HepG2 (cell line): ENCODE measurements around the gene CRAMP1. TPM values are rescaled to one million over a fixed set of nuclear protein-coding genes. Genes with fewer than 3 reads are reported as not detected.

Experiments
- ATAC-seq: fragments of 200-7000 bp; cut with Tn5 transposase; 3 replicates; pipeline ENCODE4 v1.9.1; 2020; ENCODE audit warnings: mild to moderate bottlenecking, moderate library complexity
- BruUV-seq: library from RNA; stranded (reverse); fragments of 400-500 nt; replicated peaks from 2 replicates; lab custom pipeline; 2021; lab: Mats Ljungman, UMichigan
- CTCF ChIA-PET: fragments of 300-600 bp; formaldehyde crosslinking; extraction: SDS; loops from one replicate; lab custom pipeline; 2021; ENCODE audit warnings: low total read pairs, inconsistent platforms, low intra/inter-chr PET ratio; lab: Yijun Ruan, JAX
- POLR2A ChIA-PET: fragments of 350-600 bp; sonication (Branson Sonifier 250); formaldehyde crosslinking; loops from one replicate; lab custom pipeline; 2020; ENCODE audit warnings: antibody characterized with exemption, inconsistent platforms; lab: Yijun Ruan, JAX
- DNase-seq: peaks from one replicate; pipeline ENCODE4 v3.0.0-alpha.2; 2015; ENCODE audit warnings: low spot score
- FAIRE-seq: peaks from 3 replicates; lab custom pipeline; 2011; peaks lifted over from hg19 to GRCh38; lab: Jason Lieb, UNC
- H2AFZ ChIP-seq: one replicate; pipeline ENCODE4 v1.6.1; 2011; ENCODE audit warnings: low read length, inconsistent platforms
- H3K27ac ChIP-seq: fragments of 300-600 bp; 3 replicates; pipeline ENCODE4 v1.8.0; 2011; ENCODE audit warnings: mixed run types, mild to moderate bottlenecking, mixed read lengths, low read length, inconsistent platforms; ENCODE audit not compliant: insufficient read depth; ENCODE audit errors: extremely low read length
- H3K27me3 ChIP-seq, 2 experiments: fragments of 200-600 bp in 1 of 2; 2 replicates in 1 of 2; 3 replicates in 1 of 2; pipeline versions ENCODE4 v1.6.0 to v1.8.0; 2011; ENCODE audit warnings: low read length in 2 of 2, mild to moderate bottlenecking in 2 of 2, moderate library complexity in 2 of 2, inconsistent platforms in 1 of 2; ENCODE audit not compliant: insufficient read depth in 2 of 2, control insufficient read depth in 1 of 2
- H3K36me3 ChIP-seq, 2 experiments: fragments of 200-600 bp in 1 of 2; replicated peaks in 1 of 2; 2 replicates in 1 of 2; 3 replicates in 1 of 2; pipeline versions ENCODE4 v1.5.1 to v1.8.0; 2011; ENCODE audit warnings: low read length in 2 of 2, inconsistent platforms in 1 of 2; ENCODE audit not compliant: insufficient read depth in 2 of 2, control insufficient read depth in 1 of 2
- H3K4me1 ChIP-seq: 2 replicates; pipeline ENCODE4 v1.5.1; 2012; ENCODE audit warnings: low read length, inconsistent platforms; ENCODE audit not compliant: insufficient read depth
- H3K4me2 ChIP-seq: 2 replicates; pipeline ENCODE4 v1.6.0; 2011; ENCODE audit warnings: low read depth, low read length, inconsistent platforms
- H3K4me3 ChIP-seq, 3 experiments: fragments of 200-600 bp in 1 of 3; sonication (generic), shearing (Covaris generic) in 1 of 3; replicated peaks in 1 of 3; 2 replicates each; pipeline ENCODE4 v1.5.1; 2011 to 2016; ENCODE audit warnings: low read length in 3 of 3, inconsistent platforms in 2 of 3, low read depth in 2 of 3, mild to moderate bottlenecking in 2 of 3, control low read depth in 1 of 3, mixed read lengths in 1 of 3; ENCODE audit not compliant: insufficient read depth in 1 of 3
- H3K79me2 ChIP-seq: one replicate; pipeline ENCODE4 v1.6.1; 2011; ENCODE audit warnings: low read length, inconsistent platforms; ENCODE audit not compliant: insufficient read depth
- H3K9ac ChIP-seq: 2 replicates; pipeline ENCODE4 v1.6.0; 2011; ENCODE audit warnings: mild to moderate bottlenecking, low read depth, low read length, inconsistent platforms; ENCODE audit not compliant: insufficient read depth
- H3K9me3 ChIP-seq: 2 replicates; pipeline ENCODE4 v1.5.1; 2012; ENCODE audit warnings: mild to moderate bottlenecking, low read length
- H4K20me1 ChIP-seq: 2 replicates; pipeline ENCODE4 v1.6.0; 2011; ENCODE audit warnings: inconsistent platforms, mild to moderate bottlenecking, low read length, moderate library complexity; ENCODE audit not compliant: insufficient read depth
- LCORL ChIP-seq, 2 experiments: fragments of 450-650 bp in 1 of 2; sonication (generic) in 1 of 2; formaldehyde crosslinking in 1 of 2; IDR thresholded peaks; 2 replicates each; pipeline versions ENCODE4 v1.5.0 to v1.6.1; 2017 to 2020; ENCODE audit warnings: antibody characterized with exemption in 1 of 2, missing genetic modification reagents in 1 of 2
- SP5 ChIP-seq: IDR thresholded peaks from 2 replicates; pipeline ENCODE4 v1.6.1; 2016; ENCODE audit warnings: low read depth, borderline replicate concordance
- ZFP36L2 ChIP-seq: sonication (generic); formaldehyde crosslinking; IDR thresholded peaks from 2 replicates; pipeline ENCODE4 v1.4.0; 2020; ENCODE audit warnings: missing genetic modification reagents
- ZNF672 ChIP-seq: sonication (generic); formaldehyde crosslinking; IDR thresholded peaks from 2 replicates; pipeline ENCODE4 v1.8.1; 2022; ENCODE audit warnings: missing genetic modification reagents
- WGBS: methylation state at CpG from one replicate; pipeline ENCODE4 v1.1.6; 2017; ENCODE audit warnings: low lambda C conversion rate; 5-methylcytosine and 5-hydroxymethylcytosine counted together
- in situ Hi-C: cut with HindIII; loops from 2 replicates; pipeline ENCODE4 v1.10.0; 2017; ENCODE audit warnings: low pct_unique_long_range_greater_than_20kb; ENCODE audit not compliant: extremely low pct_ligation_motif_present
- intact Hi-C: fragments of 100-400 bp; cut with micrococcal nuclease; formaldehyde crosslinking; loops from one replicate; pipeline ENCODE4 v1.10.0; 2022; ENCODE audit not compliant: unreplicated experiment
- polyA plus RNA-seq, 8 experiments: library from polyadenylated mRNA; depleted of rRNA in 3 of 8; stranded (reverse) in 7 of 8; unstranded in 1 of 8; fragments of >200 nt; fragmentation: Illumina TruSeq in 4 of 8; extraction: Trizol in 4 of 8; gene quantifications; 2 replicates each; pipeline versions ENCODE4 v1.2.1 to v1.2.3, GENCODE V29; 2011 to 2016; ENCODE audit warnings: low read depth in 4 of 8, missing spikeins in 1 of 8, mixed read lengths in 1 of 8; ENCODE audit not compliant: insufficient read depth in 1 of 8
- total RNA-seq, 5 experiments: library from RNA; depleted of rRNA; stranded (reverse); fragments of >200 nt; fragmentation: Illumina TruSeq; extraction: Trizol; gene quantifications; 2 replicates each; pipeline ENCODE4 v1.2.3, GENCODE V29; 2016; ENCODE audit warnings: low read depth in 1 of 5
- TF ChIP-seq, protein P1 (sequence below): IDR thresholded peaks from 2 replicates; pipeline ENCODE4 v1.4.0; 2020; ENCODE audit warnings: mild to moderate bottlenecking, missing genetic modification reagents

Gene CRAMP1
- total and polyA plus RNA-seq, 2 of the 13 experiments (the other 11 are each of a cell fraction or from before 2014, with no cell fraction given) = 6.8 to 9.7 TPM

DNA sequence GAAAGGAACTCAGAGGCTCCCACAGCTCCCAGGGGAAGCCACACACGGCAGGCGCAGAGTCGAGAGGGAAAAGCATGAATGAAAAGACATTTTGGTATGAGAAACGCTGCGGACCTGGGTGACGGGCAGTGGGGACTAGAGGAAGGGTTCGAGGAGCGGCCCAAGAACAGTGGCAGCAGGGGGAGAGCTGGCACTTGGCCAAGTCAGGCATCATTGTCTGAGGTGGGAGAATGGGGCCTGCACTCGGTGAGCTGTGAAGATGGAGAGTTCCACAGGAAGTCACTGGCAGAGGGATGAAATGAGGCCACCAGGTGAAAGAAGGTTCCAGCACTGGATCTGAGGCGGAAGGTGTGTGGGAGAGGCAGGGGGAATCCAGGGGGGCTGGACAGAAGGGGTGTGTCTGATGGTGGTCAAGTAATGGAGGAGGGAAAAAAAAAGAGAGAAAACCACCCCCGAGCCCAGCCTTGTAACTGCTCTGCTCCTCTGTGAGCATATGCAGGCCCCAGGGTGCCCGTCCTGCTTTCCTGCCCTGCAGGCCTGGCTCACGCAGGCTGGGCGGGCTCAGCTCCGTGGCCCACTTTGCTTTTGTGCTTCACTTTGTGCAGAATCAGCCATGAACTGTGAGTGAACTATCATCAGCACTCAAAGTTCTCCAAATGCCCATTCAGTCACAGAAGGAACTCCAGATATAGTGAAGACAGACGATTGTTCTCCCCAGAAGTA is 46.9 kb upstream of the CRAMP1 start:
- in situ Hi-C loops = no loop called here
- CTCF ChIA-PET = no interaction called here

More for the DNA sequence above, 46.9 kb upstream of the CRAMP1 start:
- FAIRE-seq (no peak), DNase-seq (no peak), ATAC-seq (no peak)
- Histone ChIP-seq H3K27ac (no peak overlapping the region), H3K9me3 (no peaks in the 10 kb centered on the region), H3K36me3 (peaks cover 1 to 15% of the 10 kb centered on the region in 2 experiments; a peak in 4 of 5 replicates), H3K9ac (no peak overlapping the region), H3K27me3 (no peaks in the 10 kb centered on the region), H3K4me1 (no peaks in the 10 kb centered on the region)
- BruUV-seq = no TSS peak
- POLR2A ChIA-PET = no interaction called here
- 94% methylated on average over 16 of the region's 16 CpGs for WGBS
- intact Hi-C loops = no loop called here
- TF ChIP-seq LCORL (IDR thresholded peaks at IDR 0.05) (peak; percentile 60; the same call in 1 of the 2 replicates), LCORL (CRISPR knock-in tag; IDR thresholded peaks at IDR 0.05) (no peak), SP5 (CRISPR knock-in tag) (no peak), ZFP36L2 (no peak), ZNF672 (CRISPR knock-in tag) (no peak)
- TF ChIP-seq, protein P1, sequence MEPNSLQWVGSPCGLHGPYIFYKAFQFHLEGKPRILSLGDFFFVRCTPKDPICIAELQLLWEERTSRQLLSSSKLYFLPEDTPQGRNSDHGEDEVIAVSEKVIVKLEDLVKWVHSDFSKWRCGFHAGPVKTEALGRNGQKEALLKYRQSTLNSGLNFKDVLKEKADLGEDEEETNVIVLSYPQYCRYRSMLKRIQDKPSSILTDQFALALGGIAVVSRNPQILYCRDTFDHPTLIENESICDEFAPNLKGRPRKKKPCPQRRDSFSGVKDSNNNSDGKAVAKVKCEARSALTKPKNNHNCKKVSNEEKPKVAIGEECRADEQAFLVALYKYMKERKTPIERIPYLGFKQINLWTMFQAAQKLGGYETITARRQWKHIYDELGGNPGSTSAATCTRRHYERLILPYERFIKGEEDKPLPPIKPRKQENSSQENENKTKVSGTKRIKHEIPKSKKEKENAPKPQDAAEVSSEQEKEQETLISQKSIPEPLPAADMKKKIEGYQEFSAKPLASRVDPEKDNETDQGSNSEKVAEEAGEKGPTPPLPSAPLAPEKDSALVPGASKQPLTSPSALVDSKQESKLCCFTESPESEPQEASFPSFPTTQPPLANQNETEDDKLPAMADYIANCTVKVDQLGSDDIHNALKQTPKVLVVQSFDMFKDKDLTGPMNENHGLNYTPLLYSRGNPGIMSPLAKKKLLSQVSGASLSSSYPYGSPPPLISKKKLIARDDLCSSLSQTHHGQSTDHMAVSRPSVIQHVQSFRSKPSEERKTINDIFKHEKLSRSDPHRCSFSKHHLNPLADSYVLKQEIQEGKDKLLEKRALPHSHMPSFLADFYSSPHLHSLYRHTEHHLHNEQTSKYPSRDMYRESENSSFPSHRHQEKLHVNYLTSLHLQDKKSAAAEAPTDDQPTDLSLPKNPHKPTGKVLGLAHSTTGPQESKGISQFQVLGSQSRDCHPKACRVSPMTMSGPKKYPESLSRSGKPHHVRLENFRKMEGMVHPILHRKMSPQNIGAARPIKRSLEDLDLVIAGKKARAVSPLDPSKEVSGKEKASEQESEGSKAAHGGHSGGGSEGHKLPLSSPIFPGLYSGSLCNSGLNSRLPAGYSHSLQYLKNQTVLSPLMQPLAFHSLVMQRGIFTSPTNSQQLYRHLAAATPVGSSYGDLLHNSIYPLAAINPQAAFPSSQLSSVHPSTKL (CRISPR knock-in tag) = no peak
- TF ChIP-seq, all 625 proteins: peak for 1
- H2AFZ ChIP-seq = no peak overlapping the region
- no peak overlapping the region for H3K4me3 ChIP-seq
- no peaks in the 10 kb centered on the region for H3K79me2 ChIP-seq
- no peaks in the 10 kb centered on the region for H4K20me1 ChIP-seq
- H3K4me2 ChIP-seq = no peak overlapping the region
